Endometrial microvascular endothelial cells (primary cell): ENCODE measurements around the gene PCDHB1. TPM values are rescaled to one million over a fixed set of nuclear protein-coding genes. Genes with fewer than 3 reads are reported as not detected.
"Not testable (repeated sequence)": the region's sequence is repeated elsewhere in the genome, so short reads cannot be mapped to it uniquely, and the experiment has no call there.

Experiments used
- in situ Hi-C: cut with HindIII; loops from 2 replicates; pipeline ENCODE4 v1.10.0; 2017; ENCODE audit warnings: low sequenced_read_pairs, low pct_unique_long_range_greater_than_20kb; ENCODE audit errors: inconsistent ontology term
- total RNA-seq: library from RNA; depleted of rRNA; stranded (reverse); fragments of >200 nt; gene quantifications from one replicate; pipeline ENCODE4 v1.2.3, GENCODE V29; 2015; ENCODE audit errors: inconsistent ontology term

PCDHB1 gene
- total RNA-seq, 1 donor from 2014 or later, result not detected

GRCh38 chr5:141051521-141051866 is 320 bp downstream of the PCDHB1 start:
- in situ Hi-C loops, result no loop called here

- in situ Hi-C loops, result no loop called here
Observed at GRCh38 chr5:141077826-141078225, 26.7 kb downstream of the PCDHB1 start.

GRCh38 chr5:141082228-141082627 is 31.1 kb downstream of the PCDHB1 start:
- in situ Hi-C loops, result no loop called here

DNA sequence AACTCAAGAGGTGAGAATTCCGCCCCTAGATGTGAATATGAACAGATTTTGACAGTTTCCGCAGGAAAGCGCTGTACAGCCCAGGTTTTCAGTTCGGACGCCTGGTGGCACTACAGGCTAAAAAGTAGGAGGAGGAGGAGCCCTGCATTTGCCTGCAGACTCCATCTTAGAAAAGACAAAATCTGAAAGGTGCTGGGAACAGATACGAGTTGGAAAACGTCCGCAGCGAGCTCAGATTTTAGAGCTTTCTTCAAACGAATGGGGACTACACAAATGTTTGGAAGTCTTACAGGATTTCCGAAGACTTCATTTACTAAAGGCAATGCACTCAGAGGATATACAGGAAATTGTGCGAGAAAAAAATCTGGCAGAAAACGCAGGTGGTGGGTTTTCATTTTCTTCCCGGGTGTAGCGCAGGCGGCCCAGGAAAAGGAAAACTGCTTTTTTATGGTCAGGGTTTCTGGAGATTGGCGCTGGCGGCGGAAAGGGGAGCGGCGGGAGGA is 33.4 kb downstream of the PCDHB1 start:
- in situ Hi-C loops, result no loop called here

GRCh38 chr5:141094481-141095262 is 43.5 kb downstream of the PCDHB1 start, which contains the start of gene PCDHB2:
TSS of gene PCDHB2 (plus strand) at chr5:141094615. CDS start at chr5:141094791, 176 bp downstream.
- in situ Hi-C loops, result no loop called here

- in situ Hi-C loops, result no loop called here
Observed at GRCh38 chr5:141095263-141095641, 44.1 kb downstream of the PCDHB1 start.

DNA sequence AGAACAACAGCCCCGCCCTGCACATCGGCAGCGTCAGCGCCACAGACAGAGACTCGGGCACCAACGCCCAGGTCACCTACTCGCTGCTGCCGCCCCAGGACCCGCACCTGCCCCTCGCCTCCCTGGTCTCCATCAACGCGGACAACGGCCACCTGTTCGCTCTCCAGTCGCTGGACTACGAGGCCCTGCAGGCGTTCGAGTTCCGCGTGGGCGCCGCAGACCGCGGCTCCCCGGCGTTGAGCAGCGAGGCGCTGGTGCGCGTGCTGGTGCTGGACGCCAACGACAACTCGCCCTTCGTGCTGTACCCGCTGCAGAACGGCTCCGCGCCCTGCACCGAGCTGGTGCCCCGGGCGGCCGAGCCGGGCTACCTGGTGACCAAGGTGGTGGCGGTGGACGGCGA is 45.0 kb downstream of the PCDHB1 start:
- in situ Hi-C loops, result not testable (repeated sequence)

DNA sequence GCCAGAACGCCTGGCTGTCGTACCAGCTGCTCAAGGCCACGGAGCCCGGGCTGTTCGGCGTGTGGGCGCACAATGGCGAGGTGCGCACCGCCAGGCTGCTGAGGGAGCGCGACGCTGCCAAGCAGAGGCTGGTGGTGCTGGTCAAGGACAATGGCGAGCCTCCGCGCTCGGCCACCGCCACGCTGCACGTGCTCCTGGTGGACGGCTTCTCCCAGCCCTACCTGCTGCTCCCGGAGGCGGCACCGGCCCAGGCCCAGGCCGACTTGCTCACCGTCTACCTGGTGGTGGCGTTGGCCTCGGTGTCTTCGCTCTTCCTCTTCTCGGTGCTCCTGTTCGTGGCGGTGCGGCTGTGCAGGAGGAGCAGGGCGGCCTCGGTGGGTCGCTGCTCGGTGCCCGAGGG is 45.4 kb downstream of the PCDHB1 start:
- in situ Hi-C loops, result not testable (repeated sequence)

- in situ Hi-C loops, result no loop called here
Observed at GRCh38 chr5:141100243-141100805, 49.1 kb downstream of the PCDHB1 start, which contains the start of gene PCDHB3. TSS of gene PCDHB3 (plus strand) at chr5:141100473. CDS start at chr5:141100650, 177 bp downstream.

GRCh38 chr5:141101059-141101458 is 49.9 kb downstream of the PCDHB1 start:
- in situ Hi-C loops, result no loop called here

GRCh38 chr5:141102070-141102469 is 50.9 kb downstream of the PCDHB1 start:
- in situ Hi-C loops, result not testable (repeated sequence)

- in situ Hi-C loops, result not testable (repeated sequence)
Observed at GRCh38 chr5:141102471-141102870, 51.3 kb downstream of the PCDHB1 start.

DNA sequence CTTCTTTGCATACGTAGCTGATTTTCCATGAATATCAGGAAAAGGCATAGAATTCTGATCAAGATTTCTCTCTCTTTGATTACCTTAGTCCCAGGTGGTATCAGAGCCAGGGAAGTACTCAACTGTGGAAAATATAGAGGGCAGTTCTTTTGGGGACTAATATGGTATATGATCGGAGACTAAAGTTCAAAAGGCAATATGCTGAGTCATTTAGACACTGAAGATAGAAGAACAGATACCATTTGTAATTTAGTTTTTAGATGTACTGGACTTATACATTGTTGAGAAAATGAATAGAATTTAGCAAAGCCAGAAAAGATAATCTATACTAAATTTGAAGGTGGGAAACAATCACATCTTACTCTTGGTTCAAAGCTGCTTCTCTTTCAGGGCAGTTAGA is 54.2 kb downstream of the PCDHB1 start:
- in situ Hi-C loops, result no loop called here

Other genes with a start within 250 kb of the PCDHB1 start
- gene PCDHA4, start 244.3 kb upstream of the PCDHB1 start, total RNA-seq, result not detected
- gene PCDHA5, start 229.8 kb upstream of the PCDHB1 start, total RNA-seq, result not detected
- not detected for gene PCDHA6, start 223.4 kb upstream of the PCDHB1 start, total RNA-seq
- gene PCDHA7, start 217.1 kb upstream of the PCDHB1 start, total RNA-seq, result not detected
- gene PCDHA8, start 210.2 kb upstream of the PCDHB1 start, total RNA-seq, result not detected
- gene PCDHA9, start 203.0 kb upstream of the PCDHB1 start, total RNA-seq, result not detected
- not detected for gene PCDHA10, start 195.5 kb upstream of the PCDHB1 start, total RNA-seq
- gene PCDHA11, start 182.4 kb upstream of the PCDHB1 start, total RNA-seq, result not detected
- not detected for gene PCDHA12, start 176.1 kb upstream of the PCDHB1 start, total RNA-seq
- not detected for gene PCDHA13, start 169.2 kb upstream of the PCDHB1 start, total RNA-seq
- gene PCDHAC1, start 125.1 kb upstream of the PCDHB1 start, total RNA-seq, result not detected
- not detected for gene PCDHAC2, start 84.9 kb upstream of the PCDHB1 start, total RNA-seq
- 0.28 TPM for gene PCDHB2, start 43.2 kb downstream of the PCDHB1 start, total RNA-seq
- 0.19 TPM for gene PCDHB3, start 49.1 kb downstream of the PCDHB1 start, total RNA-seq
- gene PCDHB4, start 70.4 kb downstream of the PCDHB1 start, total RNA-seq, result 0.09 TPM
- gene PCDHB5, start 83.8 kb downstream of the PCDHB1 start, total RNA-seq, result 1.4 TPM
- 0.28 TPM for gene PCDHB6, start 98.7 kb downstream of the PCDHB1 start, total RNA-seq
- 1.2 TPM for gene PCDHB7, start 121.3 kb downstream of the PCDHB1 start, total RNA-seq
- gene PCDHB8, start 126.4 kb downstream of the PCDHB1 start, total RNA-seq, result not detected
- 0.28 TPM for gene PCDHB16, start 131.0 kb downstream of the PCDHB1 start, total RNA-seq
- gene PCDHB9, start 135.8 kb downstream of the PCDHB1 start, total RNA-seq, result not detected
- 0.19 TPM for gene PCDHB10, start 141.0 kb downstream of the PCDHB1 start, total RNA-seq
- gene PCDHB11, start 148.3 kb downstream of the PCDHB1 start, total RNA-seq, result 0.19 TPM
- gene PCDHB12, start 157.3 kb downstream of the PCDHB1 start, total RNA-seq, result not detected
- 0.65 TPM for gene PCDHB13, start 162.5 kb downstream of the PCDHB1 start, total RNA-seq
- 0.37 TPM for gene PCDHB14, start 172.0 kb downstream of the PCDHB1 start, total RNA-seq
- gene PCDHB15, start 194.0 kb downstream of the PCDHB1 start, total RNA-seq, result not detected